WTC11 (cell line): ENCODE results near the gene WIPF3. TPM values are rescaled to one million over a fixed set of nuclear protein-coding genes. Genes with fewer than 3 reads are reported as not detected.

Source experiments
- ATAC-seq: fragments of 200-7000 bp; cut with Tn5 transposase; 2 replicates; pipeline ENCODE4 v1.10.0; 2021; ENCODE audit warnings: mild to moderate bottlenecking, moderate library complexity
- CTCF ChIA-PET: fragments of 300-600 bp; sonication (Branson Sonifier 250); formaldehyde crosslinking; loops from one replicate; lab custom pipeline; 2021; ENCODE audit warnings: antibody characterized with exemption; lab: Charles Lee
- POLR2A ChIA-PET: fragments of 350-600 bp; sonication (Branson Sonifier 250); formaldehyde crosslinking; loops from one replicate; lab custom pipeline; 2021; ENCODE audit warnings: antibody characterized with exemption; lab: Charles Lee
- DNase-seq: peaks from one replicate; pipeline ENCODE4 v3.0.0; 2021; ENCODE audit warnings: low spot score
- H3K27ac Mint-ChIP-seq: 2 replicates; pipeline ENCODE4 v1.8.0; 2021; ENCODE audit warnings: mixed read lengths
- H3K27me3 Mint-ChIP-seq: 2 replicates; pipeline ENCODE4 v1.8.0; 2021; ENCODE audit warnings: low read depth, mild to moderate bottlenecking, moderate library complexity, mixed read lengths
- H3K36me3 Mint-ChIP-seq: 2 replicates; pipeline ENCODE4 v1.8.0; 2021; ENCODE audit warnings: mixed read lengths
- H3K4me1 Mint-ChIP-seq: 2 replicates; pipeline ENCODE4 v1.8.0; 2022; ENCODE audit warnings: mixed read lengths
- H3K4me3 Mint-ChIP-seq: 2 replicates; pipeline ENCODE4 v1.8.0; 2021; ENCODE audit warnings: mild to moderate bottlenecking, moderate library complexity, mixed read lengths
- H3K9me3 Mint-ChIP-seq: 2 replicates; pipeline ENCODE4 v1.8.0; 2021; ENCODE audit warnings: mixed read lengths
- GABPB1 ChIP-seq: sonication (generic); formaldehyde crosslinking; IDR thresholded peaks from 2 replicates; pipeline ENCODE4 v1.8.1; 2023; ENCODE audit warnings: mild to moderate bottlenecking, missing genetic modification reagents
- HMGXB4 ChIP-seq: sonication (generic); formaldehyde crosslinking; IDR thresholded peaks from 2 replicates; pipeline ENCODE4 v1.8.1; 2023; ENCODE audit warnings: mild to moderate bottlenecking, moderate library complexity, missing genetic modification reagents
- JUN ChIP-seq: sonication (generic); formaldehyde crosslinking; IDR thresholded peaks from 2 replicates; pipeline ENCODE4 v1.8.0; 2023; ENCODE audit warnings: mild to moderate bottlenecking, missing genetic modification reagents
- MYBL2 ChIP-seq: sonication (generic); formaldehyde crosslinking; IDR thresholded peaks from 2 replicates; pipeline ENCODE4 v1.8.1; 2023; ENCODE audit warnings: mild to moderate bottlenecking, moderate library complexity, missing genetic modification reagents
- NFE2L1 ChIP-seq: sonication (generic); formaldehyde crosslinking; IDR thresholded peaks from 2 replicates; pipeline ENCODE4 v1.8.1; 2023; ENCODE audit warnings: missing genetic modification reagents
- USF1 ChIP-seq: sonication (generic); formaldehyde crosslinking; IDR thresholded peaks from 2 replicates; pipeline ENCODE4 v1.8.0; 2022; ENCODE audit warnings: mild to moderate bottlenecking, missing genetic modification reagents
- ZNF263 ChIP-seq: sonication (generic); formaldehyde crosslinking; IDR thresholded peaks from 2 replicates; pipeline ENCODE4 v1.8.1; 2022; ENCODE audit warnings: low read depth, mild to moderate bottlenecking, moderate library complexity, missing genetic modification reagents
- ZNF512 ChIP-seq: sonication (generic); formaldehyde crosslinking; IDR thresholded peaks from 2 replicates; pipeline ENCODE4 v1.8.1; 2022; ENCODE audit warnings: missing genetic modification reagents, borderline replicate concordance
- total RNA-seq: library from RNA; stranded (reverse); gene quantifications from 3 replicates; pipeline ENCODE4 v1.2.3, GENCODE V29; 2021
- TF ChIP-seq, protein P1 (sequence below): sonication (generic); formaldehyde crosslinking; IDR thresholded peaks from 2 replicates; pipeline ENCODE4 v1.8.0; 2022; ENCODE audit warnings: mild to moderate bottlenecking, missing genetic modification reagents
- TF ChIP-seq, protein P2 (sequence below): fragments of 200-600 bp; IDR thresholded peaks from 2 replicates; pipeline ENCODE4 v1.8.0; 2022; ENCODE audit warnings: antibody characterized with exemption
- TF ChIP-seq, protein P3 (sequence below): fragments of 250-450 bp; sonication (Bioruptor Pico); IDR thresholded peaks from 2 replicates; pipeline ENCODE4 v1.9.0; 2021; ENCODE audit warnings: mild to moderate bottlenecking

WIPF3 gene
- total RNA-seq, 1 experiment from 2014 or later = 9.9 TPM

DNA sequence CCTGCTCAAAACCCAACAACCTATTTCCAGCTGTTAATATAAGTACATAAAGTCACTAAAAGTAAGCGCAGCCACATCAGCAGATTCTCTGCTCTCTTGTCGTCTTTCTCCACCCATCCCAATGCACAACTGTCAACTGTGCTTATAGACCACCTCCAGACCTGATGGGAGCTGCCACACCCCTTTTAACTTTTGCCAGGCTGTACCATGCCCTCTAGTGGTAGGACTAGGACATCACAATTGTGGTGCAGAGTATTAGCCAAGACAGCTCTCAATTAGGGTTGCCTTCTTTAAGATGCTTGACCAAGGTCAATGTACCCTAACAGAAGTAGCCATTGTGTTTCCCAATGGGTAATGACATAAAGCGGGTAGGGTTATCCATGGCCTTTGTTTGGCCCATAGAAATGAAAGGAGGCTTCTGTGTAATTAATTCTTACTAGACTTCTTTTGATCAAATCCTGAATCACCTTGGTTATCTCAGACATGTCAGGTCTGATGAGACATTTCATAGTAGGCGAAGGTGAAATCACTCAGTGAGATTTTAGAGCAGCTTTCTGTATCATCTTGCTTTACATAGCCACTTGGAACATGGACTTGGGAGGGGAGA, 115.2 kb downstream of the WIPF3 start:
- DNase-seq = peak; percentile 63
- no peak overlapping the region for H3K27ac Mint-ChIP-seq
- POLR2A ChIA-PET = interaction anchor here (0.5 to 0.9 kb wide), 2 partner anchors 40 to 120 kb away, joined by 3 to 4 read pairs; no protein-coding TSS in a partner anchor
- no peaks in the 10 kb centered on the region for H3K27me3 Mint-ChIP-seq
- no peaks in the 10 kb centered on the region for H3K9me3 Mint-ChIP-seq
- CTCF ChIA-PET = interaction anchor here (0.6 to 2.7 kb wide), 32 partner anchors 9 to 999 kb away, joined by 3 to 32 read pairs (median 4); partner anchors contain the start of genes CRHR2 and WIPF3
- H3K36me3 Mint-ChIP-seq = peaks cover 30% of the 10 kb centered on the region
- no peaks in the 10 kb centered on the region for H3K4me1 Mint-ChIP-seq
- no peak overlapping the region for H3K4me3 Mint-ChIP-seq
- ATAC-seq = peak; percentile 94
- TF ChIP-seq, protein P1, sequence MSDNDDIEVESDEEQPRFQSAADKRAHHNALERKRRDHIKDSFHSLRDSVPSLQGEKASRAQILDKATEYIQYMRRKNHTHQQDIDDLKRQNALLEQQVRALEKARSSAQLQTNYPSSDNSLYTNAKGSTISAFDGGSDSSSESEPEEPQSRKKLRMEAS (CRISPR knock-in tag) = no peak
- TF ChIP-seq, protein P2, sequence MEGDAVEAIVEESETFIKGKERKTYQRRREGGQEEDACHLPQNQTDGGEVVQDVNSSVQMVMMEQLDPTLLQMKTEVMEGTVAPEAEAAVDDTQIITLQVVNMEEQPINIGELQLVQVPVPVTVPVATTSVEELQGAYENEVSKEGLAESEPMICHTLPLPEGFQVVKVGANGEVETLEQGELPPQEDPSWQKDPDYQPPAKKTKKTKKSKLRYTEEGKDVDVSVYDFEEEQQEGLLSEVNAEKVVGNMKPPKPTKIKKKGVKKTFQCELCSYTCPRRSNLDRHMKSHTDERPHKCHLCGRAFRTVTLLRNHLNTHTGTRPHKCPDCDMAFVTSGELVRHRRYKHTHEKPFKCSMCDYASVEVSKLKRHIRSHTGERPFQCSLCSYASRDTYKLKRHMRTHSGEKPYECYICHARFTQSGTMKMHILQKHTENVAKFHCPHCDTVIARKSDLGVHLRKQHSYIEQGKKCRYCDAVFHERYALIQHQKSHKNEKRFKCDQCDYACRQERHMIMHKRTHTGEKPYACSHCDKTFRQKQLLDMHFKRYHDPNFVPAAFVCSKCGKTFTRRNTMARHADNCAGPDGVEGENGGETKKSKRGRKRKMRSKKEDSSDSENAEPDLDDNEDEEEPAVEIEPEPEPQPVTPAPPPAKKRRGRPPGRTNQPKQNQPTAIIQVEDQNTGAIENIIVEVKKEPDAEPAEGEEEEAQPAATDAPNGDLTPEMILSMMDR = peak; percentile 85; the same call in 1 of the 2 replicates
- TF ChIP-seq, protein P3, sequence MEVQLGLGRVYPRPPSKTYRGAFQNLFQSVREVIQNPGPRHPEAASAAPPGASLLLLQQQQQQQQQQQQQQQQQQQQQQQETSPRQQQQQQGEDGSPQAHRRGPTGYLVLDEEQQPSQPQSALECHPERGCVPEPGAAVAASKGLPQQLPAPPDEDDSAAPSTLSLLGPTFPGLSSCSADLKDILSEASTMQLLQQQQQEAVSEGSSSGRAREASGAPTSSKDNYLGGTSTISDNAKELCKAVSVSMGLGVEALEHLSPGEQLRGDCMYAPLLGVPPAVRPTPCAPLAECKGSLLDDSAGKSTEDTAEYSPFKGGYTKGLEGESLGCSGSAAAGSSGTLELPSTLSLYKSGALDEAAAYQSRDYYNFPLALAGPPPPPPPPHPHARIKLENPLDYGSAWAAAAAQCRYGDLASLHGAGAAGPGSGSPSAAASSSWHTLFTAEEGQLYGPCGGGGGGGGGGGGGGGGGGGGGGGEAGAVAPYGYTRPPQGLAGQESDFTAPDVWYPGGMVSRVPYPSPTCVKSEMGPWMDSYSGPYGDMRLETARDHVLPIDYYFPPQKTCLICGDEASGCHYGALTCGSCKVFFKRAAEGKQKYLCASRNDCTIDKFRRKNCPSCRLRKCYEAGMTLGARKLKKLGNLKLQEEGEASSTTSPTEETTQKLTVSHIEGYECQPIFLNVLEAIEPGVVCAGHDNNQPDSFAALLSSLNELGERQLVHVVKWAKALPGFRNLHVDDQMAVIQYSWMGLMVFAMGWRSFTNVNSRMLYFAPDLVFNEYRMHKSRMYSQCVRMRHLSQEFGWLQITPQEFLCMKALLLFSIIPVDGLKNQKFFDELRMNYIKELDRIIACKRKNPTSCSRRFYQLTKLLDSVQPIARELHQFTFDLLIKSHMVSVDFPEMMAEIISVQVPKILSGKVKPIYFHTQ = no peak
- TF ChIP-seq, all 79 proteins: peak for 1

DNA sequence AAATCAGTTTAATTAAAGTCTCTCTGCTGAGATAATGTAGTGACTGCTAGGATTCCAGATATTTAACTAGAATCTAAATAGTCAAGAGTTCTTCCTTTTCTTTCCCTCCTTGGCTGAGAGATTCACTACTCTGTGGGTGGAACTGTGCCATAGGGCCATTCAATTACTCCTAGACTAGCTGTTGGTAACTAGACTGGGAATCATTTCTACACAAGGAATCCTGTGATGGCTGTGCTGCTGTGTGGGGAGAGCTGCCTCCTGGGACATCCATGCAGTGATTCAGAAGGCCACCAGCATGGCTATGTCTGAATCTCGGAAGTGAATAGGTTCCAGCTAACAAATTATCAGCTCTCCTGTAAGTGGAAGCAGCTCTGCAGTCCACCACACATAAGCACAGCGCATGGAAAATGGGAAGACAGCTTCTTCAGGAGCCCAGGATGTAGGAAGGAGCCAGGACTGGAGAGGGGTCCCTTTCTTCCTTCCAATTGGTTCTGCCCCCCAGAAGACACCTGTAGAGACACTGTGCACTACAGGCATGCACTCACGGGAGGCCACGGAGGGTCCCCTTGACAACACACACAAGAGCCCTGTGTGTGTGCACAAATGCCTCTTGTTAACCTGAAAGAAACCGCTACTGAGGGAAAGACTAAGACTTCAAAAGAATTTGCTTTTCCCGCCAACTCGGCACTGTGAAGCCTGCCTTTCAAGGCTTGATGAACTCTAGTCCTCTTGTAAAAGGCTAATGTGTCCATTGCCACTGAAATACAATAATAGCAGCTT, 116.8 kb downstream of the WIPF3 start:
- Mint-ChIP-seq H3K36me3 (peaks cover 30% of the 10 kb centered on the region), H3K4me1 (no peaks in the 10 kb centered on the region), H3K27me3 (no peaks in the 10 kb centered on the region), H3K27ac (no peak overlapping the region), H3K4me3 (no peak overlapping the region), H3K9me3 (no peaks in the 10 kb centered on the region)
- POLR2A ChIA-PET = no interaction called here
- DNase-seq (no peak), ATAC-seq (no peak)
- CTCF ChIA-PET = interaction anchor here (2.0 to 2.6 kb wide), 2 partner anchors 117 to 176 kb away, joined by 9 to 32 read pairs; partner anchors contain the start of gene WIPF3
- TF ChIP-seq MYBL2 (CRISPR knock-in tag) = no peak
- TF ChIP-seq ZNF263 (CRISPR knock-in tag) = no peak
- TF ChIP-seq NFE2L1 (CRISPR knock-in tag) = no peak
- TF ChIP-seq USF1 = no peak
- TF ChIP-seq GABPB1 = no peak
- no peak for TF ChIP-seq HMGXB4 (CRISPR knock-in tag)
- no peak for TF ChIP-seq JUN (CRISPR knock-in tag)
- TF ChIP-seq ZNF512 = no peak
